GM23338 (cell line): ENCODE results near the gene TSHB. TPM values are rescaled to one million over a fixed set of nuclear protein-coding genes. Genes with fewer than 3 reads are reported as not detected.

Experiments used
- ATAC-seq: fragments of 200-7000 bp; cut with Tn5 transposase; 3 replicates; pipeline ENCODE4 v1.9.1; 2020
- DNase-seq: peaks from one replicate; pipeline ENCODE4 v3.0.0-alpha.2; 2015; ENCODE audit warnings: low spot score
- H2AFZ ChIP-seq: fragments of 200-600 bp; sonication (generic); 2 replicates; pipeline ENCODE4 v1.8.0; 2016; ENCODE audit warnings: antibody characterized with exemption, mild to moderate bottlenecking, moderate library complexity
- H3F3A ChIP-seq: fragments of 200-600 bp; sonication (generic); replicated peaks from 2 replicates; pipeline ENCODE4 v1.8.0; 2017; ENCODE audit warnings: antibody characterized with exemption, mixed run types, low read depth
- H3K27ac ChIP-seq: fragments of 200-600 bp; sonication (generic); 2 replicates; pipeline ENCODE4 v1.6.1; 2016; ENCODE audit warnings: low read depth
- H3K27me3 ChIP-seq: fragments of 200-600 bp; sonication (generic); 2 replicates; pipeline ENCODE4 v1.8.0; 2016; ENCODE audit warnings: mild to moderate bottlenecking, mixed run types, moderate library complexity; ENCODE audit not compliant: insufficient read depth
- H3K36me3 ChIP-seq: fragments of 200-600 bp; sonication (generic); 2 replicates; pipeline ENCODE4 v1.8.0; 2016; ENCODE audit warnings: mild to moderate bottlenecking; ENCODE audit not compliant: insufficient read depth
- H3K4me1 ChIP-seq: fragments of 200-600 bp; sonication (generic); 2 replicates; pipeline ENCODE4 v1.8.0; 2016; ENCODE audit warnings: mild to moderate bottlenecking, moderate library complexity; ENCODE audit not compliant: insufficient read depth
- H3K4me2 ChIP-seq: fragments of 200-600 bp; sonication (generic); 2 replicates; pipeline ENCODE4 v1.7.1; 2017; ENCODE audit warnings: mixed run types
- H3K4me3 ChIP-seq: fragments of 200-600 bp; sonication (generic); 2 replicates; pipeline ENCODE4 v1.6.1; 2016; ENCODE audit warnings: mixed run types
- H3K79me2 ChIP-seq: fragments of 200-600 bp; sonication (generic); replicated peaks from 2 replicates; pipeline ENCODE4 v1.8.0; 2017; ENCODE audit warnings: mild to moderate bottlenecking; ENCODE audit not compliant: insufficient read depth
- H3K9me2 ChIP-seq: fragments of 200-600 bp; sonication (generic); 2 replicates; pipeline ENCODE4 v1.8.0; 2017; ENCODE audit not compliant: insufficient read depth
- H4K20me1 ChIP-seq: fragments of 200-600 bp; sonication (generic); replicated peaks from 2 replicates; pipeline ENCODE4 v1.8.0; 2017; ENCODE audit warnings: mild to moderate bottlenecking; ENCODE audit not compliant: insufficient read depth
- H3K27ac Mint-ChIP-seq: 2 replicates; pipeline ENCODE4 v1.8.0; 2020; ENCODE audit warnings: inconsistent platforms, mild to moderate bottlenecking, moderate library complexity, mixed read lengths
- H3K27me3 Mint-ChIP-seq: 3 replicates; pipeline ENCODE4 v1.8.0; 2022; ENCODE audit warnings: low read depth, mild to moderate bottlenecking, moderate library complexity, mixed read lengths, inconsistent platforms; ENCODE audit not compliant: insufficient read depth, poor library complexity
- H3K36me3 Mint-ChIP-seq: 3 replicates; pipeline ENCODE4 v1.8.0; 2021; ENCODE audit warnings: low read depth, mild to moderate bottlenecking, inconsistent platforms, moderate library complexity, mixed read lengths
- H3K4me1 Mint-ChIP-seq: 3 replicates; pipeline ENCODE4 v1.8.0; 2020; ENCODE audit warnings: mild to moderate bottlenecking, inconsistent platforms, mixed read lengths
- H3K4me3 Mint-ChIP-seq: 3 replicates; pipeline ENCODE4 v1.8.0; 2021; ENCODE audit warnings: moderate library complexity, mild to moderate bottlenecking, inconsistent platforms, mixed read lengths
- H3K9me3 Mint-ChIP-seq: 3 replicates; pipeline ENCODE4 v1.8.0; 2020; ENCODE audit warnings: moderate library complexity, mild to moderate bottlenecking, inconsistent platforms, mixed read lengths
- CREB1 ChIP-seq: fragments of 250-450 bp; sonication (Bioruptor Pico); IDR thresholded peaks from 2 replicates; pipeline ENCODE4 v1.5.0; 2020; ENCODE audit warnings: low read depth, mild to moderate bottlenecking, moderate library complexity
- EZH2 ChIP-seq: fragments of 200-600 bp; sonication (generic); IDR thresholded peaks from one replicate; pipeline ENCODE4 v1.8.0; 2017; ENCODE audit warnings: antibody characterized with exemption, mild to moderate bottlenecking, low read depth; ENCODE audit not compliant: unreplicated experiment
- JUNB ChIP-seq: IDR thresholded peaks from one replicate; pipeline ENCODE4 v1.6.1; 2016; ENCODE audit warnings: antibody characterized with exemption; ENCODE audit not compliant: unreplicated experiment
- ZNF114 ChIP-seq: fragments of 250-450 bp; sonication (Bioruptor Pico); IDR thresholded peaks from 2 replicates; pipeline ENCODE4 v1.5.0; 2020; ENCODE audit warnings: mild to moderate bottlenecking, moderate library complexity
- ZNF331 ChIP-seq: fragments of 250-450 bp; sonication (Bioruptor Pico); IDR thresholded peaks from 2 replicates; pipeline ENCODE4 v1.5.0; 2020; ENCODE audit warnings: low read depth, mild to moderate bottlenecking, moderate library complexity
- polyA plus RNA-seq: library from polyadenylated mRNA; unstranded; fragments of >200 nt; fragmentation: Nextera tagmentation; extraction: Ambion mirVana; gene quantifications from 2 replicates; pipeline ENCODE4 v1.2.1, GENCODE V29; 2016
- total RNA-seq: library from RNA; depleted of rRNA; stranded (reverse); fragments of >200 nt; shearing (Covaris generic); gene quantifications from 2 replicates; pipeline ENCODE4 v1.2.3, GENCODE V29; 2014
- TF ChIP-seq, protein P1 (sequence below): IDR thresholded peaks from one replicate; pipeline ENCODE4 v1.6.1; 2018; ENCODE audit warnings: antibody characterized with exemption; ENCODE audit not compliant: unreplicated experiment
- TF ChIP-seq, protein P2 (sequence below): IDR thresholded peaks from 2 replicates; pipeline ENCODE4 v1.6.1; 2016; ENCODE audit warnings: antibody characterized with exemption
- TF ChIP-seq, protein P3 (sequence below): fragments of 250-450 bp; sonication (Bioruptor Pico); IDR thresholded peaks from 2 replicates; pipeline ENCODE4 v1.5.0; 2020; ENCODE audit warnings: mild to moderate bottlenecking, moderate library complexity
- TF ChIP-seq, protein P4 (sequence below), 2 experiments: fragments of 200-600 bp in 1 of 2; sonication (generic) in 1 of 2; conservative IDR thresholded peaks; 2 replicates each; pipeline versions ENCODE4 v1.5.1 to v1.6.1; 2016 to 2017; ENCODE audit warnings: antibody characterized with exemption in 2 of 2, low read depth in 2 of 2, mild to moderate bottlenecking in 2 of 2, moderate library complexity in 1 of 2

The TSHB gene
- total and polyA plus RNA-seq, 2 experiments from 2014 or later = not detected

DNA sequence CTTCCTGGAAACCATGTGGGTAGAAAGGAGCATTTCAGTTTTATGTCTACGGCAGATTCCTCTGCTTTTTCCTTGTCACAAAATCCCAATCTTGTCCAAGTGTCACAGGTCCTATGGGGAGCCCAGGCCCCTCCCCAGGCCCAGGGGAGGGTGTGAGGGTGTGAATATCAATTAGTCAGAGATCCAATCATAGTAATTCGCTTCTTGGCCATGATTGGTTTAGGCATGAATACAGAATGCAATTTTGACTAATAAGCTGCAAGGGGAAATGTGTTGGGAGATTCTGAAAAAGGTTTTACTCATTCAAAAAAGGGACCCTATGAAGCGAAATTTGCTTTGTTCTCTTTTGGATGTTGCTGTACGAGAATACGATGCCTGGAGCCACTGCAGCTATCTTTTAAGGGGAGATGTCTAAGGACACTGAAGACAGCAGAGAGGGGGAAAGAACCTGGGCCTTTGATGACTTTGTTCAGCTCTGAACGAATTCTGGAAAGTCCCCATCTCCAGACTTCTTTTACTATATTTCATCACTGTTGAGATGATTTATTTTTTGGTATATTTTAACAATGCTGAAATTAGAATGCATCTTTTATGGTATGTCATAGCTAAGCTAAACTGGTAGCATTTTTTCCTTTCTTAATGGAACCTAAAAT is 41.5 kb downstream of the TSHB start:
- H3K36me3 Mint-ChIP-seq = no peaks in the 10 kb centered on the region
- Histone ChIP-seq H3K36me3 (no peaks in the 10 kb centered on the region), H3K4me1 (0 out of 2 replicates have a peak, but pooled peaks cover 5% of the 10 kb centered on the region), H3K9me2 (no peaks in the 10 kb centered on the region), H3K4me3 (no peak overlapping the region), H3F3A (no peaks in the 10 kb centered on the region), H3K27ac (no peak overlapping the region), H3K79me2 (no peaks in the 10 kb centered on the region), H4K20me1 (no peaks in the 10 kb centered on the region), H3K4me2 (no peak overlapping the region), H2AFZ (no peak overlapping the region), H3K27me3 (no peaks in the 10 kb centered on the region)
- H3K27ac Mint-ChIP-seq = no peak overlapping the region
- no peak for TF ChIP-seq ZNF114 (CRISPR knock-in tag)
- TF ChIP-seq JUNB = no peak
- TF ChIP-seq CREB1 (CRISPR knock-in tag) = no peak
- no peak for TF ChIP-seq ZNF331 (CRISPR knock-in tag)
- TF ChIP-seq, protein P1, sequence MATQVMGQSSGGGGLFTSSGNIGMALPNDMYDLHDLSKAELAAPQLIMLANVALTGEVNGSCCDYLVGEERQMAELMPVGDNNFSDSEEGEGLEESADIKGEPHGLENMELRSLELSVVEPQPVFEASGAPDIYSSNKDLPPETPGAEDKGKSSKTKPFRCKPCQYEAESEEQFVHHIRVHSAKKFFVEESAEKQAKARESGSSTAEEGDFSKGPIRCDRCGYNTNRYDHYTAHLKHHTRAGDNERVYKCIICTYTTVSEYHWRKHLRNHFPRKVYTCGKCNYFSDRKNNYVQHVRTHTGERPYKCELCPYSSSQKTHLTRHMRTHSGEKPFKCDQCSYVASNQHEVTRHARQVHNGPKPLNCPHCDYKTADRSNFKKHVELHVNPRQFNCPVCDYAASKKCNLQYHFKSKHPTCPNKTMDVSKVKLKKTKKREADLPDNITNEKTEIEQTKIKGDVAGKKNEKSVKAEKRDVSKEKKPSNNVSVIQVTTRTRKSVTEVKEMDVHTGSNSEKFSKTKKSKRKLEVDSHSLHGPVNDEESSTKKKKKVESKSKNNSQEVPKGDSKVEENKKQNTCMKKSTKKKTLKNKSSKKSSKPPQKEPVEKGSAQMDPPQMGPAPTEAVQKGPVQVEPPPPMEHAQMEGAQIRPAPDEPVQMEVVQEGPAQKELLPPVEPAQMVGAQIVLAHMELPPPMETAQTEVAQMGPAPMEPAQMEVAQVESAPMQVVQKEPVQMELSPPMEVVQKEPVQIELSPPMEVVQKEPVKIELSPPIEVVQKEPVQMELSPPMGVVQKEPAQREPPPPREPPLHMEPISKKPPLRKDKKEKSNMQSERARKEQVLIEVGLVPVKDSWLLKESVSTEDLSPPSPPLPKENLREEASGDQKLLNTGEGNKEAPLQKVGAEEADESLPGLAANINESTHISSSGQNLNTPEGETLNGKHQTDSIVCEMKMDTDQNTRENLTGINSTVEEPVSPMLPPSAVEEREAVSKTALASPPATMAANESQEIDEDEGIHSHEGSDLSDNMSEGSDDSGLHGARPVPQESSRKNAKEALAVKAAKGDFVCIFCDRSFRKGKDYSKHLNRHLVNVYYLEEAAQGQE = no peak
- TF ChIP-seq, protein P2, sequence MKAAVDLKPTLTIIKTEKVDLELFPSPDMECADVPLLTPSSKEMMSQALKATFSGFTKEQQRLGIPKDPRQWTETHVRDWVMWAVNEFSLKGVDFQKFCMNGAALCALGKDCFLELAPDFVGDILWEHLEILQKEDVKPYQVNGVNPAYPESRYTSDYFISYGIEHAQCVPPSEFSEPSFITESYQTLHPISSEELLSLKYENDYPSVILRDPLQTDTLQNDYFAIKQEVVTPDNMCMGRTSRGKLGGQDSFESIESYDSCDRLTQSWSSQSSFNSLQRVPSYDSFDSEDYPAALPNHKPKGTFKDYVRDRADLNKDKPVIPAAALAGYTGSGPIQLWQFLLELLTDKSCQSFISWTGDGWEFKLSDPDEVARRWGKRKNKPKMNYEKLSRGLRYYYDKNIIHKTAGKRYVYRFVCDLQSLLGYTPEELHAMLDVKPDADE = no peak
- TF ChIP-seq, protein P3, sequence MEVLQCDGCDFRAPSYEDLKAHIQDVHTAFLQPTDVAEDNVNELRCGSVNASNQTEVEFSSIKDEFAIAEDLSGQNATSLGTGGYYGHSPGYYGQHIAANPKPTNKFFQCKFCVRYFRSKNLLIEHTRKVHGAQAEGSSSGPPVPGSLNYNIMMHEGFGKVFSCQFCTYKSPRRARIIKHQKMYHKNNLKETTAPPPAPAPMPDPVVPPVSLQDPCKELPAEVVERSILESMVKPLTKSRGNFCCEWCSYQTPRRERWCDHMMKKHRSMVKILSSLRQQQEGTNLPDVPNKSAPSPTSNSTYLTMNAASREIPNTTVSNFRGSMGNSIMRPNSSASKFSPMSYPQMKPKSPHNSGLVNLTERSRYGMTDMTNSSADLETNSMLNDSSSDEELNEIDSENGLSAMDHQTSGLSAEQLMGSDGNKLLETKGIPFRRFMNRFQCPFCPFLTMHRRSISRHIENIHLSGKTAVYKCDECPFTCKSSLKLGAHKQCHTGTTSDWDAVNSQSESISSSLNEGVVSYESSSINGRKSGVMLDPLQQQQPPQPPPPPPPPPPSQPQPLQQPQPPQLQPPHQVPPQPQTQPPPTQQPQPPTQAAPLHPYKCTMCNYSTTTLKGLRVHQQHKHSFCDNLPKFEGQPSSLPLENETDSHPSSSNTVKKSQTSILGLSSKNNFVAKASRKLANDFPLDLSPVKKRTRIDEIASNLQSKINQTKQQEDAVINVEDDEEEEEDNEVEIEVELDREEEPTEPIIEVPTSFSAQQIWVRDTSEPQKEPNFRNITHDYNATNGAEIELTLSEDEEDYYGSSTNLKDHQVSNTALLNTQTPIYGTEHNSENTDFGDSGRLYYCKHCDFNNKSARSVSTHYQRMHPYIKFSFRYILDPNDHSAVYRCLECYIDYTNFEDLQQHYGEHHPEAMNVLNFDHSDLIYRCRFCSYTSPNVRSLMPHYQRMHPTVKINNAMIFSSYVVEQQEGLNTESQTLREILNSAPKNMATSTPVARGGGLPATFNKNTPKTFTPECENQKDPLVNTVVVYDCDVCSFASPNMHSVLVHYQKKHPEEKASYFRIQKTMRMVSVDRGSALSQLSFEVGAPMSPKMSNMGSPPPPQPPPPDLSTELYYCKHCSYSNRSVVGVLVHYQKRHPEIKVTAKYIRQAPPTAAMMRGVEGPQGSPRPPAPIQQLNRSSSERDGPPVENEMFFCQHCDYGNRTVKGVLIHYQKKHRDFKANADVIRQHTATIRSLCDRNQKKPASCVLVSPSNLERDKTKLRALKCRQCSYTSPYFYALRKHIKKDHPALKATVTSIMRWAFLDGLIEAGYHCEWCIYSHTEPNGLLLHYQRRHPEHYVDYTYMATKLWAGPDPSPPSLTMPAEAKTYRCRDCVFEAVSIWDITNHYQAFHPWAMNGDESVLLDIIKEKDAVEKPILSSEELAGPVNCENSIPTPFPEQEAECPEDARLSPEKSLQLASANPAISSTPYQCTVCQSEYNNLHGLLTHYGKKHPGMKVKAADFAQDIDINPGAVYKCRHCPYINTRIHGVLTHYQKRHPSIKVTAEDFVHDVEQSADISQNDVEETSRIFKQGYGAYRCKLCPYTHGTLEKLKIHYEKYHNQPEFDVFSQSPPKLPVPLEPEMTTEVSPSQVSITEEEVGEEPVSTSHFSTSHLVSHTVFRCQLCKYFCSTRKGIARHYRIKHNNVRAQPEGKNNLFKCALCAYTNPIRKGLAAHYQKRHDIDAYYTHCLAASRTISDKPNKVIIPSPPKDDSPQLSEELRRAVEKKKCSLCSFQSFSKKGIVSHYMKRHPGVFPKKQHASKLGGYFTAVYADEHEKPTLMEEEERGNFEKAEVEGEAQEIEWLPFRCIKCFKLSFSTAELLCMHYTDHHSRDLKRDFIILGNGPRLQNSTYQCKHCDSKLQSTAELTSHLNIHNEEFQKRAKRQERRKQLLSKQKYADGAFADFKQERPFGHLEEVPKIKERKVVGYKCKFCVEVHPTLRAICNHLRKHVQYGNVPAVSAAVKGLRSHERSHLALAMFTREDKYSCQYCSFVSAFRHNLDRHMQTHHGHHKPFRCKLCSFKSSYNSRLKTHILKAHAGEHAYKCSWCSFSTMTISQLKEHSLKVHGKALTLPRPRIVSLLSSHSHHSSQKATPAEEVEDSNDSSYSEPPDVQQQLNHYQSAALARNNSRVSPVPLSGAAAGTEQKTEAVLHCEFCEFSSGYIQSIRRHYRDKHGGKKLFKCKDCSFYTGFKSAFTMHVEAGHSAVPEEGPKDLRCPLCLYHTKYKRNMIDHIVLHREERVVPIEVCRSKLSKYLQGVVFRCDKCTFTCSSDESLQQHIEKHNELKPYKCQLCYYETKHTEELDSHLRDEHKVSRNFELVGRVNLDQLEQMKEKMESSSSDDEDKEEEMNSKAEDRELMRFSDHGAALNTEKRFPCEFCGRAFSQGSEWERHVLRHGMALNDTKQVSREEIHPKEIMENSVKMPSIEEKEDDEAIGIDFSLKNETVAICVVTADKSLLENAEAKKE (CRISPR knock-in tag) = no peak
- no peak for TF ChIP-seq EZH2
- TF ChIP-seq, protein P4, sequence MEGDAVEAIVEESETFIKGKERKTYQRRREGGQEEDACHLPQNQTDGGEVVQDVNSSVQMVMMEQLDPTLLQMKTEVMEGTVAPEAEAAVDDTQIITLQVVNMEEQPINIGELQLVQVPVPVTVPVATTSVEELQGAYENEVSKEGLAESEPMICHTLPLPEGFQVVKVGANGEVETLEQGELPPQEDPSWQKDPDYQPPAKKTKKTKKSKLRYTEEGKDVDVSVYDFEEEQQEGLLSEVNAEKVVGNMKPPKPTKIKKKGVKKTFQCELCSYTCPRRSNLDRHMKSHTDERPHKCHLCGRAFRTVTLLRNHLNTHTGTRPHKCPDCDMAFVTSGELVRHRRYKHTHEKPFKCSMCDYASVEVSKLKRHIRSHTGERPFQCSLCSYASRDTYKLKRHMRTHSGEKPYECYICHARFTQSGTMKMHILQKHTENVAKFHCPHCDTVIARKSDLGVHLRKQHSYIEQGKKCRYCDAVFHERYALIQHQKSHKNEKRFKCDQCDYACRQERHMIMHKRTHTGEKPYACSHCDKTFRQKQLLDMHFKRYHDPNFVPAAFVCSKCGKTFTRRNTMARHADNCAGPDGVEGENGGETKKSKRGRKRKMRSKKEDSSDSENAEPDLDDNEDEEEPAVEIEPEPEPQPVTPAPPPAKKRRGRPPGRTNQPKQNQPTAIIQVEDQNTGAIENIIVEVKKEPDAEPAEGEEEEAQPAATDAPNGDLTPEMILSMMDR (conservative IDR thresholded peaks at IDR 0.05; ENCODE audit: low read depth in 2 of 2) = no peak
- ATAC-seq = no peak
- H3K4me3 Mint-ChIP-seq = no peak overlapping the region
- peaks cover 12% of the 10 kb centered on the region for H3K4me1 Mint-ChIP-seq
- DNase-seq = no peak
- peaks cover 4% of the 10 kb centered on the region for H3K27me3 Mint-ChIP-seq
- no peaks in the 10 kb centered on the region for H3K9me3 Mint-ChIP-seq
